HG03342 (cell line): ENCODE measurements around the gene METRN.
"Not testable (repeated sequence)": the region's sequence is repeated elsewhere in the genome, so short reads cannot be mapped to it uniquely, and the experiment has no call there.

ENCODE experiments used
- ATAC-seq: cut with Tn5 transposase; IDR thresholded peaks from one replicate; pipeline ENCODE4 v1.9.1; 2021; ENCODE audit warnings: mild to moderate bottlenecking, moderate library complexity; ENCODE audit not compliant: unreplicated experiment

Gene METRN

GRCh38 chr16:733382-734207 lies 18.7 kb downstream of the METRN start:
- no peak for ATAC-seq

GRCh38 chr16:734208-734980 lies 19.5 kb downstream of the METRN start:
- no peak for ATAC-seq

GRCh38 chr16:734981-735881 lies 20.3 kb downstream of the METRN start:
- no peak for ATAC-seq

GRCh38 chr16:735982-736453 lies 21.1 kb downstream of the METRN start:
- no peak for ATAC-seq

GRCh38 chr16:736936-737481 lies 22.1 kb downstream of the METRN start:
- no peak for ATAC-seq

- ATAC-seq, result no peak
Measured at GRCh38 chr16:739560-740458, 24.9 kb downstream of the METRN start.

GRCh38 chr16:740459-740763 lies 25.5 kb downstream of the METRN start:
- no peak for ATAC-seq

- peak; percentile 71 for ATAC-seq
Measured at GRCh38 chr16:740764-741505, 26.0 kb downstream of the METRN start, which contains the start of gene CIAO3. CIAO3 (minus strand) TSS chr16:740997; CDS start chr16:740985, 12 bp downstream.

GRCh38 chr16:741986-742629 lies 27.2 kb downstream of the METRN start:
- ATAC-seq, result no peak

- ATAC-seq, result not testable (repeated sequence)
Measured at GRCh38 chr16:742894-743293, 28.0 kb downstream of the METRN start.

GRCh38 chr16:743794-744500 lies 29.0 kb downstream of the METRN start:
- no peak for ATAC-seq

GRCh38 chr16:745739-746138 lies 30.8 kb downstream of the METRN start:
- ATAC-seq, result no peak

GRCh38 chr16:746637-747036 lies 31.7 kb downstream of the METRN start:
- no peak for ATAC-seq

- no peak for ATAC-seq
Measured at GRCh38 chr16:747978-748746, 33.2 kb downstream of the METRN start.

GRCh38 chr16:749010-749409 lies 34.1 kb downstream of the METRN start:
- no peak for ATAC-seq

- no peak for ATAC-seq
Measured at GRCh38 chr16:750485-750884, 35.6 kb downstream of the METRN start.
